Measurements from ENCODE around the gene SLC6A8.

GRCh38 chrX:153728095-153728494, 40.4 kb downstream of the SLC6A8 start:
- TF ChIP-seq GATA3 (IDR thresholded peaks at IDR 0.05; ENCODE audit: low read depth, low read length): no peak
- no peak for TF ChIP-seq GATA2 (IDR thresholded peaks at IDR 0.05; ENCODE audit: low read depth, low read length)

All from SH-SY5Y (cell line).